Coronary artery (tissue), 2 donors: ENCODE results near the gene ABCA13.

Experiments
- DNase-seq: peaks from one replicate; pipeline ENCODE4 v3.0.0-alpha.2; 2017; ENCODE audit warnings: low spot score
- H3K27ac ChIP-seq, 2 donors: fragments of 200-600 bp; sonication (generic); one replicate each; pipeline ENCODE4 v1.5.1; 2016 to 2019
- H3K4me3 ChIP-seq: fragments of 200-600 bp; sonication (generic); 2 replicates; pipeline ENCODE4 v1.5.1; 2016; ENCODE audit warnings: mild to moderate bottlenecking, moderate library complexity
- CTCF ChIP-seq: fragments of 200-600 bp; sonication (generic); IDR thresholded peaks from one replicate; pipeline ENCODE4 v1.5.1; 2019; ENCODE audit warnings: antibody characterized with exemption

ABCA13 gene

GRCh38 chr7:48251766-48252165 lies 80.5 kb downstream of the ABCA13 start:
- Histone ChIP-seq H3K4me3 (no peak overlapping the region), H3K27ac (no peak overlapping the region)
- no peak for TF ChIP-seq CTCF
- no peak for DNase-seq

GRCh38 chr7:48252995-48253394 lies 81.7 kb downstream of the ABCA13 start:
- Histone ChIP-seq H3K27ac (no peak overlapping the region), H3K4me3 (no peak overlapping the region)
- no peak for DNase-seq
- no peak for TF ChIP-seq CTCF

- TF ChIP-seq CTCF: no peak
- DNase-seq: no peak
- Histone ChIP-seq H3K4me3 (no peak overlapping the region), H3K27ac (no peak overlapping the region)
Observed at GRCh38 chr7:48255046-48255445, 83.8 kb downstream of the ABCA13 start.

GRCh38 chr7:48259463-48260280 lies 88.4 kb downstream of the ABCA13 start:
- TF ChIP-seq CTCF: no peak
- no peak for DNase-seq
- Histone ChIP-seq H3K4me3 (no peak overlapping the region), H3K27ac (no peak overlapping the region)

- no peak overlapping the region for H3K4me3 ChIP-seq
- no peak for TF ChIP-seq CTCF
- DNase-seq: no peak
Observed at GRCh38 chr7:48261696-48262095, 90.4 kb downstream of the ABCA13 start.

GRCh38 chr7:48262606-48263310 lies 91.5 kb downstream of the ABCA13 start:
- no peak for DNase-seq
- no peak overlapping the region for H3K27ac ChIP-seq
- H3K4me3 ChIP-seq: no peak overlapping the region
- TF ChIP-seq CTCF: no peak

More at GRCh38 chr7:48261696-48262095, 90.4 kb downstream of the ABCA13 start:
- no peak overlapping the region for H3K27ac ChIP-seq

- no peak for DNase-seq
- no peak for TF ChIP-seq CTCF
Observed at GRCh38 chr7:48263311-48263650, 92.0 kb downstream of the ABCA13 start.

More at GRCh38 chr7:48263311-48263650, 92.0 kb downstream of the ABCA13 start:
- H3K4me3 ChIP-seq: no peak overlapping the region
- H3K27ac ChIP-seq: no peak overlapping the region
